CD4-positive, alpha-beta memory T cell (primary cell): ENCODE data around the gene CCNY. TPM values are rescaled to one million over a fixed set of nuclear protein-coding genes. Genes with fewer than 3 reads are reported as not detected.
"Not testable (repeated sequence)": the region's sequence is repeated elsewhere in the genome, so short reads cannot be mapped to it uniquely, and the experiment has no call there.

Experiments
- CTCF ChIA-PET: fragments of 350-600 bp; sonication (Branson Sonifier 250); formaldehyde crosslinking; loops from one replicate; lab custom pipeline; 2021; ENCODE audit warnings: inconsistent platforms; ENCODE audit not compliant: partially characterized antibody; lab: Charles Lee
- POLR2A ChIA-PET: fragments of 350-600 bp; sonication (Branson Sonifier 250); formaldehyde crosslinking; loops from one replicate; lab custom pipeline; 2021; ENCODE audit not compliant: partially characterized antibody; lab: Charles Lee
- DNase-seq, 5 donors: peaks; one replicate each; pipeline versions ENCODE4 v3.0.0 to v3.0.0-alpha.2; 2020 to 2022; ENCODE audit warnings: mixed read lengths in 1 of 5
- H3K27ac ChIP-seq: one replicate; pipeline ENCODE4 v1.7.0; 2013; ENCODE audit warnings: low read depth, low read length
- H3K27me3 ChIP-seq: 2 replicates; pipeline ENCODE4 v1.7.0; 2013; ENCODE audit warnings: mild to moderate bottlenecking, low read length, moderate library complexity; ENCODE audit not compliant: insufficient read depth
- H3K36me3 ChIP-seq: 2 replicates; pipeline ENCODE4 v1.7.0; 2013; ENCODE audit warnings: mild to moderate bottlenecking, low read length, moderate library complexity; ENCODE audit not compliant: insufficient read depth
- H3K4me1 ChIP-seq: 2 replicates; pipeline ENCODE4 v1.7.0; 2013; ENCODE audit warnings: mild to moderate bottlenecking, low read length, moderate library complexity; ENCODE audit not compliant: insufficient read depth
- H3K4me3 ChIP-seq, 2 donors: one replicate each; pipeline ENCODE4 v1.7.0; 2013; ENCODE audit warnings: low read length in 2 of 2, mild to moderate bottlenecking in 1 of 2
- H3K9me3 ChIP-seq, 2 donors: one replicate each; pipeline ENCODE4 v1.7.0; 2013; ENCODE audit warnings: low read length in 2 of 2, control low read depth in 1 of 2; ENCODE audit not compliant: control insufficient read depth in 1 of 2
- H3K27ac Mint-ChIP-seq, 7 donors: one replicate each; pipeline ENCODE4 v1.8.0; 2020 to 2021; ENCODE audit warnings: mixed read lengths in 7 of 7, mild to moderate bottlenecking in 6 of 7, inconsistent platforms in 3 of 7, moderate library complexity in 3 of 7
- H3K27me3 Mint-ChIP-seq, 2 donors: one replicate each; pipeline ENCODE4 v1.8.0; 2020 to 2021; ENCODE audit warnings: mixed read lengths in 2 of 2
- H3K36me3 Mint-ChIP-seq, 2 donors: one replicate each; pipeline ENCODE4 v1.8.0; 2020 to 2021; ENCODE audit warnings: mixed read lengths in 2 of 2, inconsistent platforms in 1 of 2, mild to moderate bottlenecking in 1 of 2
- H3K4me1 Mint-ChIP-seq, 4 donors: one replicate each; pipeline ENCODE4 v1.8.0; 2020 to 2021; ENCODE audit warnings: mixed read lengths in 4 of 4, mild to moderate bottlenecking in 1 of 4
- H3K4me3 Mint-ChIP-seq, 8 donors: one replicate each; pipeline ENCODE4 v1.8.0; 2020 to 2021; ENCODE audit warnings: mixed read lengths in 8 of 8, mild to moderate bottlenecking in 7 of 8, moderate library complexity in 6 of 8, inconsistent platforms in 3 of 8
- H3K9me3 Mint-ChIP-seq, 8 donors: one replicate each; pipeline ENCODE4 v1.8.0; 2020 to 2021; ENCODE audit warnings: mixed read lengths in 8 of 8, mild to moderate bottlenecking in 5 of 8, inconsistent platforms in 3 of 8, moderate library complexity in 1 of 8
- intact Hi-C: fragments of 100-400 bp; cut with micrococcal nuclease; formaldehyde crosslinking; loops from one replicate; pipeline ENCODE4 v1.15.1; 2023
- polyA plus RNA-seq, 2 donors: library from polyadenylated mRNA; unstranded; fragments of 300-500 nt; fragmentation: Illumina TruSeq; gene quantifications; one replicate each; pipeline ENCODE4 v1.2.3, GENCODE V29; 2021
- total RNA-seq, 2 experiments: library from RNA; stranded (reverse); gene quantifications; one replicate each; pipeline ENCODE4 v1.2.3, GENCODE V29; 2021

CCNY gene
- total and polyA plus RNA-seq, 4 experiments from 2014 or later: 5.6 to 66.7 (median 41.5) TPM

DNA sequence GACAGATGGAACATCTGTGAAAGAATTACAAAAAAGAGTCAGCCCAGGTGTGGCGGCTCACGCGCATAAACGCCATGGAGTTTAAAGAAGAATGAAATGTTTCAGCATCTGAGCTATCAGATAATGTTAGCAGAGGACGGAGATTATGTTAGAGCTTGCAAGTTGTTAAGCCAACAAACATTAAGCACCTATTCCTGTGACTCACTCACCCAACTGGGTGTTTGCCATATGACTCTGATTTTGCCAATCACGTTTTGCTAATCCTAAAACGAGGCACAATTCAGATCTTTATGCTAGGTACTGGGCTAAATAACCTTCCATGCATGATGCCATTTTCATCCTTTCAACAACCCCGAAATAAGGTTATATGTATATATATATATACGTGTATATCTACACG, 29.0 kb upstream of the CCNY start:
- no peak overlapping the region for H3K4me3 ChIP-seq
- CTCF ChIA-PET: no interaction called here
- no peak for DNase-seq
- peaks cover 0 to 1% (median 0%) of the 10 kb centered on the region in 4 donors for H3K4me1 Mint-ChIP-seq
- no peak overlapping the region for H3K27ac Mint-ChIP-seq
- intact Hi-C loops: no loop called here
- no peaks in the 10 kb centered on the region for H3K4me1 ChIP-seq
- H3K9me3 ChIP-seq: no peaks in the 10 kb centered on the region
- H3K9me3 Mint-ChIP-seq: peaks cover 0 to under 1% (median 0%) of the 10 kb centered on the region in 8 donors
- H3K27me3 Mint-ChIP-seq: peaks cover 10 to 21% of the 10 kb centered on the region in 2 donors
- H3K36me3 ChIP-seq: no peaks in the 10 kb centered on the region
- no peak overlapping the region for H3K27ac ChIP-seq
- H3K4me3 Mint-ChIP-seq: no peak overlapping the region
- POLR2A ChIA-PET: no interaction called here
- no peaks in the 10 kb centered on the region for H3K36me3 Mint-ChIP-seq
- peaks cover 4% of the 10 kb centered on the region for H3K27me3 ChIP-seq

DNA sequence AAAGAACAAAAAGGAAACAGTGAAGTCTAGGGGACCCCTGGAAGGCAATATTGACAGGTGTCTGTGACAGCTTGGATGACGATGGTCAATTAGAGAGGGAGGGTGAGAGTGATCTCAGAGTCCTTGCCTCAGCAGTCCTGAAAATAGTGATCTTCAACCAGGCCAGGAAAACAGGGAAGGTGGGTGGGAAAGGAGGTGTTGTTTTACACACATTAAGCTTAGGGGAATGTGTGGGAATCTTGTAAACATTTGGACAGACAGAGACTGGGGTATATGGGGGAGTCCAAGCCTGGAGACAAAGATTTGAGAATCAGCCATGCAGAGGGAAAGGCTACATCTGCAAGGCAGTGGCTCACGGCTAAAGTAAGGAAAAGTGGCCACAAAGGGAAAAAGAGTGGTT, 27.5 kb upstream of the CCNY start:
- intact Hi-C loops: no loop called here
- H3K27me3 Mint-ChIP-seq: peaks cover 8 to 20% of the 10 kb centered on the region in 2 donors
- ChIA-PET POLR2A (no interaction called here), CTCF (no interaction called here)
- no peak for DNase-seq
- H3K36me3 Mint-ChIP-seq: peaks cover 0 to 3% of the 10 kb centered on the region in 2 donors
- H3K27ac Mint-ChIP-seq: no peak overlapping the region
- Histone ChIP-seq H3K9me3 (no peaks in the 10 kb centered on the region), H3K4me3 (no peak overlapping the region), H3K4me1 (no peaks in the 10 kb centered on the region), H3K27me3 (peaks cover 4% of the 10 kb centered on the region), H3K36me3 (no peaks in the 10 kb centered on the region), H3K27ac (no peak overlapping the region)
- peaks cover 0 to 1% (median 0%) of the 10 kb centered on the region in 4 donors for H3K4me1 Mint-ChIP-seq
- H3K9me3 Mint-ChIP-seq: peaks cover 0 to 6% (median 2%) of the 10 kb centered on the region in 8 donors
- no peak overlapping the region for H3K4me3 Mint-ChIP-seq

DNA sequence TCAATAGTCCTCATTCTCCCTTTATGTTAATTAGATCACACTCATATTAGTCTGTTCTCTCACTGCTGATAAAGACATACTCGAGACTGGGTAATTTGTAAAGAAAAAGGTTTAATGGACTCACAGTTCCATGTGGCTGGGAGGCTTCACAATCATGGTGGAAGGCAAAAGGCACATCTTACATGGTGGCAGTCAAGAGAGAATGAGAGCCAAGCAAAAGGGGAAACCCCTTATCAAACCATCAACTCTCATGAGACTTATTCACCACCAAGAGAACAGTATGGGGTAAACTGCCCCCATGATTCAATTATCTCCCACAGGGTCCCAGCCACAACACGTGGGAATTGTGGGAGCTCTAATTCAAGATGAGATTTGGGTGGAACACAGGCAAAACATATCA, 22.2 kb upstream of the CCNY start:
- H3K4me1 Mint-ChIP-seq, H3K27ac ChIP-seq, H3K27me3 ChIP-seq, H3K36me3 ChIP-seq, intact Hi-C loops, H3K4me3 Mint-ChIP-seq, H3K27ac Mint-ChIP-seq, H3K27me3 Mint-ChIP-seq, H3K4me3 ChIP-seq, CTCF ChIA-PET, H3K9me3 ChIP-seq, POLR2A ChIA-PET, H3K4me1 ChIP-seq, DNase-seq: not testable (repeated sequence)
- peaks cover 3 to 22% (median 16%) of the 10 kb centered on the region in 8 donors for H3K9me3 Mint-ChIP-seq
- H3K36me3 Mint-ChIP-seq: peaks cover 32 to 34% of the 10 kb centered on the region in 2 donors

DNA sequence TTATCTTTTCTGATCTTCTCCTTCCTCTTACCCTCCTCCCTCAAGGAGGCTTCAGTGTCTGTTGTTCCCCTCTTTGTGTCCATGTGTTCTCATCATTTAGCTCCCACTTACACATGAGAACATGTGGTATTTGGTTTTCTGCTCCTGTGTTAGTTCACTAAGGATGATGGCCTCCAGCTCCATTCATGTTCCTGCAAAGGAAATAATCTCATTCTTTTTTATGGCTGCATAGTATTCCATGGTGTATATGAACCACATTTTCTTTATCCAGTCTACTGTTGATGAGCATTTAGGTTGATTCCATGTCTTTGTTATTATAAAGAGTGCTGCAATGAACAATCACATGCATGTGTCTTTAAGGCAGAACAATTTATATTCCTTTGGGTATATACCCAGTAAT, 21.1 kb upstream of the CCNY start:
- H3K4me1 ChIP-seq, H3K36me3 ChIP-seq, H3K4me1 Mint-ChIP-seq, intact Hi-C loops, H3K9me3 ChIP-seq, H3K27ac Mint-ChIP-seq, CTCF ChIA-PET, H3K27ac ChIP-seq, POLR2A ChIA-PET, H3K4me3 ChIP-seq, H3K27me3 ChIP-seq, H3K27me3 Mint-ChIP-seq, DNase-seq: not testable (repeated sequence)
- peak overlapping the region in 1 of 8 donors; percentile 37 for H3K4me3 Mint-ChIP-seq
- H3K36me3 Mint-ChIP-seq: peaks cover 36 to 37% of the 10 kb centered on the region in 2 donors
- peaks cover 3 to 22% (median 16%) of the 10 kb centered on the region in 8 donors for H3K9me3 Mint-ChIP-seq

DNA sequence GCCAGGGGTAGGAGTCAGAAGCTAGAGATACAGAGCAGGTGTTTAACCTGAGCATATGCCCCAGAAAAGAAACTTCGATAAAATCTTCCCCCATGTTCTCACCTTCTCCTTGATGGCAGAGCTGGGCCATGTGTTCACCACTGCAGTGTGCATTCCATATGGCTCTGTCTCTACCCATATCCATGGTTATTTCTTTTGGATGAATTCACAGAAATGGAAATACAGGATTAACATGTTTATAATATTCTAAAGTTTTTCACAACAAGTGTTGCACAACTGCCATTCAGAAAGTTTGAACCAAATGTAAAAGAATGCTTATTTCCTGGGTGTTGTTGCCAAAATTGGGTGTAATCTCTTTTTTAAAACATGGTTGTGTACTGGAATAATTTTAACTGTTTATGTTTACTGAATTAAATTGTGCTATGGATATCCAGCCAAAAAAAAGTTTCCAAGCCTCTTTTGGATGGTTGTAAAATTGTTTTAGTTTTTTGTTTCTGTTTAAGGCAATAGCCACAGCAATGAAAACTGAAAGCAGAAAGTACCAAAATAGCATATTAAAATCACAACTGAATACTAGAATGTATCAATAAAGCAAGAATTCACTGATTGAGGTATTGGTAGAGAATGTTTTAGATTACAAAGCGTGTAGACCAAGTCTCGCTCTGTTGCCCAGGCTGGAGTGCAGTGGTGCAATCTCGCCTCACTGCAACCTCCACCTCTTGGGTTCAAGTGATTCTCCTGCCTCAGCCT, 19.9 kb upstream of the CCNY start:
- Histone ChIP-seq H3K9me3 (no peaks in the 10 kb centered on the region), H3K27me3 (no peaks in the 10 kb centered on the region), H3K27ac (no peak overlapping the region), H3K36me3 (peaks cover 2% of the 10 kb centered on the region), H3K4me3 (no peak overlapping the region), H3K4me1 (no peaks in the 10 kb centered on the region)
- CTCF ChIA-PET: no interaction called here
- Mint-ChIP-seq H3K36me3 (peaks cover 44 to 45% of the 10 kb centered on the region in 2 donors), H3K27ac (peak overlapping the region in 1 of 7 donors; percentile 80), H3K4me3 (no peak overlapping the region), H3K4me1 (peaks cover 0 to 6% (median 3%) of the 10 kb centered on the region in 4 donors), H3K9me3 (peaks cover 3 to 22% (median 16%) of the 10 kb centered on the region in 8 donors), H3K27me3 (no peaks in the 10 kb centered on the region)
- intact Hi-C loops: no loop called here
- POLR2A ChIA-PET: no interaction called here
- DNase-seq: no peak

DNA sequence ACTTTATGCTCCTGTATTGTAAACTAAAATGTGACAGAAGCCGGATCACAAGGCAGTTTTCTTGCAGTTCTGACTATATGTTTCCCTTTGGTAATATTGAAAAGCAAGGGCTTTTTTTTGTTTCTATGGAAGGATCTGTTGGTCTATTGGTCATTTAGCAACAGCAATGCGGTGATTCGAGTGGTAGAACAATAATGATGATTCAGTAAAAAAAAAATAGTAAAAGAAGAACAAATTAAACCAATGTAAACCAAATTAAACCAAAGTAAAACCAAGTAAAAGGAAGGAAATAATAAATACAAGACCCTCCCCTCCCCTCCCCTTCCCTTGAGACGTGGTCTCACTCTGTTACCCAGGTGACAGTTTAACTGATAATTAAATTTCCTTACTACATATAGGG, 17.8 kb upstream of the CCNY start:
- Mint-ChIP-seq H3K27ac (no peak overlapping the region), H3K36me3 (peaks cover 53 to 63% of the 10 kb centered on the region in 2 donors), H3K27me3 (no peaks in the 10 kb centered on the region), H3K4me3 (no peak overlapping the region), H3K4me1 (peaks cover 0 to 8% (median 3%) of the 10 kb centered on the region in 4 donors), H3K9me3 (peaks cover 5 to 25% (median 16%) of the 10 kb centered on the region in 8 donors)
- no peak overlapping the region for H3K4me3 ChIP-seq
- H3K27ac ChIP-seq: no peak overlapping the region
- POLR2A ChIA-PET: no interaction called here
- no peaks in the 10 kb centered on the region for H3K4me1 ChIP-seq
- H3K36me3 ChIP-seq: peaks cover 2% of the 10 kb centered on the region
- DNase-seq: no peak
- CTCF ChIA-PET: interaction anchor here (1.1 kb wide), 1 partner anchor 244 kb away, joined by 3 read pairs; no protein-coding TSS in a partner anchor
- intact Hi-C loops: no loop called here
- no peaks in the 10 kb centered on the region for H3K27me3 ChIP-seq
- peaks cover 0 to 5% of the 10 kb centered on the region in 2 donors for H3K9me3 ChIP-seq

DNA sequence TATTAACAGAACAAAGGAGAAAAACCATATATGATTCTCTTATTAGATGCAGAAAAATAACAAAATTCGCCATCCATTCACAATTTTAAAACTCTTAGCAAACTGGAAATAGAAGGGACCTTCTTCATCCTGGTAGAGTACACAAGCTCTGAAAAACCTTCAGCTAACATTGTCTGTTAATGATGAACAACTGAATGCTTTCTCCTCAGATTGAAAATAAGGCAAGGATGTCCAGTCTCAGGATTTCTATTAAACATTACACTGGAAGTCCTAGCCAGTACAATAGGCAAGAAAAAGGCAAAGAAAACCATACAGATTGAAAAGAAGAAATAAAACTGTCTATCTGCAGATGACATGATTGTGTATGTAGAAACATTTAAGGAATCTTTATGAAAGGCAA, 16.0 kb upstream of the CCNY start:
- Histone ChIP-seq H3K27ac (no peak overlapping the region), H3K4me3 (no peak overlapping the region), H3K4me1 (no peaks in the 10 kb centered on the region), H3K27me3 (no peaks in the 10 kb centered on the region), H3K9me3 (peaks cover 0 to 5% of the 10 kb centered on the region in 2 donors), H3K36me3 (peaks cover 2% of the 10 kb centered on the region)
- POLR2A ChIA-PET: no interaction called here
- Mint-ChIP-seq H3K4me3 (no peak overlapping the region), H3K27ac (peak overlapping the region in 3 of 7 donors; percentile 13 to 32 (median 23)), H3K36me3 (peaks cover 53 to 62% of the 10 kb centered on the region in 2 donors), H3K9me3 (peaks cover 2 to 18% (median 6%) of the 10 kb centered on the region in 8 donors), H3K27me3 (no peaks in the 10 kb centered on the region), H3K4me1 (peaks cover 0 to 7% (median 3%) of the 10 kb centered on the region in 4 donors)
- no peak for DNase-seq
- CTCF ChIA-PET: interaction anchor here (1.0 kb wide), 1 partner anchor 15 kb away, joined by 3 read pairs; no protein-coding TSS in a partner anchor
- intact Hi-C loops: no loop called here
